Neural cell (in vitro differentiated cells): Measurements from ENCODE around the gene CELF5.

ENCODE experiments used
- EP300 ChIP-seq: fragments of 450-650 bp; conservative IDR thresholded peaks from 2 replicates; pipeline ENCODE4 v1.6.1; 2014; ENCODE audit warnings: antibody characterized with exemption, mild to moderate bottlenecking, moderate library complexity; ENCODE audit not compliant: poor library complexity, severe bottlenecking
- EZH2 ChIP-seq: fragments of 200-600, 300-800 bp; shearing (Covaris generic), sonication (generic); IDR thresholded peaks from 2 replicates; pipeline ENCODE4 v1.6.1; 2014; ENCODE audit warnings: antibody characterized with exemption, low read length, borderline replicate concordance, mild to moderate bottlenecking; ENCODE audit not compliant: insufficient read depth, poor library complexity, severe bottlenecking
- POLR2AphosphoS5 ChIP-seq: IDR thresholded peaks from 2 replicates; pipeline ENCODE4 v1.6.1; 2012
- SMC3 ChIP-seq: fragments of 450-650 bp; conservative IDR thresholded peaks from 2 replicates; pipeline ENCODE4 v1.6.1; 2014; ENCODE audit warnings: antibody characterized with exemption, mild to moderate bottlenecking, moderate library complexity; ENCODE audit not compliant: poor library complexity
- TF ChIP-seq, protein P1 (sequence below): fragments of 450-650 bp; IDR thresholded peaks from 2 replicates; pipeline ENCODE4 v1.5.1; 2014; ENCODE audit warnings: antibody characterized with exemption, mild to moderate bottlenecking, moderate library complexity; ENCODE audit not compliant: poor library complexity, severe bottlenecking

DNA sequence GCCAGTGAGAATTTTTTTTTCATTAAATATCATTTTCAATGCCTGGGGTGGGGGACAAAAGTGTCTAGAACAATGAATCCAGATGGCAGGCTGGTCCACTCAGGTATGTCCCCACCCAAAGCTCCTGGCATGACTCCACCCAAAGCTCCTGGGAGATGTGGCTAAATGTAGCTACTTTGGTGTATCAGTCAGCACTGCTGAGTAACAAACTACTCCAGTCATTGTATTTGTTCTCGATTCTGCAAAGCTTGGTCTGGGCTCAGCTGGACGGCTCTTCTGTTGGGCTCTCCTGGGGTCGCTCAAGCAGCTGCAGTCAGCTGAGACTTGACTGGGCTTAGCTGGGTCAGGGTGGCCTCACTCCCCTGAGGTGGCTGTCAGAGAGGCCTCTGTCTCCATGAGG, 48.5 kb downstream of the CELF5 start:
- TF ChIP-seq, protein P1, sequence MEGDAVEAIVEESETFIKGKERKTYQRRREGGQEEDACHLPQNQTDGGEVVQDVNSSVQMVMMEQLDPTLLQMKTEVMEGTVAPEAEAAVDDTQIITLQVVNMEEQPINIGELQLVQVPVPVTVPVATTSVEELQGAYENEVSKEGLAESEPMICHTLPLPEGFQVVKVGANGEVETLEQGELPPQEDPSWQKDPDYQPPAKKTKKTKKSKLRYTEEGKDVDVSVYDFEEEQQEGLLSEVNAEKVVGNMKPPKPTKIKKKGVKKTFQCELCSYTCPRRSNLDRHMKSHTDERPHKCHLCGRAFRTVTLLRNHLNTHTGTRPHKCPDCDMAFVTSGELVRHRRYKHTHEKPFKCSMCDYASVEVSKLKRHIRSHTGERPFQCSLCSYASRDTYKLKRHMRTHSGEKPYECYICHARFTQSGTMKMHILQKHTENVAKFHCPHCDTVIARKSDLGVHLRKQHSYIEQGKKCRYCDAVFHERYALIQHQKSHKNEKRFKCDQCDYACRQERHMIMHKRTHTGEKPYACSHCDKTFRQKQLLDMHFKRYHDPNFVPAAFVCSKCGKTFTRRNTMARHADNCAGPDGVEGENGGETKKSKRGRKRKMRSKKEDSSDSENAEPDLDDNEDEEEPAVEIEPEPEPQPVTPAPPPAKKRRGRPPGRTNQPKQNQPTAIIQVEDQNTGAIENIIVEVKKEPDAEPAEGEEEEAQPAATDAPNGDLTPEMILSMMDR: no peak
- TF ChIP-seq EZH2 (no peak), POLR2AphosphoS5 (no peak), EP300 (no peak), SMC3 (no peak)
